Choroid plexus epithelial cell (primary cell): ENCODE results near the gene BTBD9.

Experiments
- DNase-seq: peaks from one replicate; pipeline ENCODE4 v3.0.0-alpha.2; 2010; ENCODE audit warnings: low read depth
- H3K4me3 ChIP-seq: 2 replicates; pipeline ENCODE4 v1.5.1; 2011; ENCODE audit warnings: low read depth, mild to moderate bottlenecking, control low read depth, low read length, moderate library complexity
- TF ChIP-seq, protein P1 (sequence below): conservative IDR thresholded peaks from 2 replicates; pipeline ENCODE4 v1.5.1; 2011; ENCODE audit warnings: low read depth, mild to moderate bottlenecking, control low read depth, inconsistent platforms, low read length, moderate library complexity

Gene BTBD9

GRCh38 chr6:38323216-38323615, 316.5 kb downstream of the BTBD9 start:
- no peak overlapping the region for H3K4me3 ChIP-seq
- DNase-seq, result no peak
- TF ChIP-seq, protein P1, sequence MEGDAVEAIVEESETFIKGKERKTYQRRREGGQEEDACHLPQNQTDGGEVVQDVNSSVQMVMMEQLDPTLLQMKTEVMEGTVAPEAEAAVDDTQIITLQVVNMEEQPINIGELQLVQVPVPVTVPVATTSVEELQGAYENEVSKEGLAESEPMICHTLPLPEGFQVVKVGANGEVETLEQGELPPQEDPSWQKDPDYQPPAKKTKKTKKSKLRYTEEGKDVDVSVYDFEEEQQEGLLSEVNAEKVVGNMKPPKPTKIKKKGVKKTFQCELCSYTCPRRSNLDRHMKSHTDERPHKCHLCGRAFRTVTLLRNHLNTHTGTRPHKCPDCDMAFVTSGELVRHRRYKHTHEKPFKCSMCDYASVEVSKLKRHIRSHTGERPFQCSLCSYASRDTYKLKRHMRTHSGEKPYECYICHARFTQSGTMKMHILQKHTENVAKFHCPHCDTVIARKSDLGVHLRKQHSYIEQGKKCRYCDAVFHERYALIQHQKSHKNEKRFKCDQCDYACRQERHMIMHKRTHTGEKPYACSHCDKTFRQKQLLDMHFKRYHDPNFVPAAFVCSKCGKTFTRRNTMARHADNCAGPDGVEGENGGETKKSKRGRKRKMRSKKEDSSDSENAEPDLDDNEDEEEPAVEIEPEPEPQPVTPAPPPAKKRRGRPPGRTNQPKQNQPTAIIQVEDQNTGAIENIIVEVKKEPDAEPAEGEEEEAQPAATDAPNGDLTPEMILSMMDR, result no peak

DNA sequence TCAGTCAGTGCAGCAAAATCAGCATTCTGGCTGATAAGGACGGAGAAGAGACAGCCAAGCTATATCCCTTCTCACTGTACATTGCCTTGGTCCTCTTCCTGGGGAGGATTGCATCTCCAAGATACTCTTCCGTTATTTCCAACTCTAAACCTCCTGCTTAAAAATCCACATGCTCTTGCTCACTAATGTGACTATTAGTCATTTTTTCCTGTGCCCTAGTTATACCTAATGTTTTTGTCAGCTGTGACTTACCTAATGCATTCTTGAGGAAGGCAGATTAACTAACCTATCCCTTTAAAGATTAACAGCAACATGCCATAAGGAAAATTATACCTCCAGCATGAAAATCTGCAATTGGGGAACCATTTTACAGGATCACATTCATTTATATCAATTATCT, 317.6 kb downstream of the BTBD9 start:
- H3K4me3 ChIP-seq, result no peak overlapping the region
- DNase-seq, result no peak
- TF ChIP-seq, protein P1, result no peak

DNA sequence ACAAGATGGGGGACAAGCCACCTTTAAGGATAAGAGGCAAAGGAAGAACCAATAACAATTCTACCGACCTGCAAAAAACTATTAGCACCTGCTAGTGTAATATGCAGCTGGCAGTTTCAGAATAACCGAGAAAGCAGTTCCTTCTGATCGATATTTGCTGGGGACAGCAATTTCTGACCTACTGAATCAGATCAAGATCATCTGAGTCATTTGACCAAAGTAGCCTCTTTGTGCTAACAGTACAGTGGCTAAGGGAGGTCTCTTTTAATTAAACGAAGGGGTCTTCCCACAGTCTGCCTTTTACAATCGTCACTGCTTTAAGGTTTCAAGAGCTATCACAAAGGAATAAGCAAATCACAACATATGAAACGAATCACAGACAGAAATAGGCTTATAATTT, 318.9 kb downstream of the BTBD9 start:
- TF ChIP-seq, protein P1, result no peak
- no peak overlapping the region for H3K4me3 ChIP-seq
- no peak for DNase-seq

DNA sequence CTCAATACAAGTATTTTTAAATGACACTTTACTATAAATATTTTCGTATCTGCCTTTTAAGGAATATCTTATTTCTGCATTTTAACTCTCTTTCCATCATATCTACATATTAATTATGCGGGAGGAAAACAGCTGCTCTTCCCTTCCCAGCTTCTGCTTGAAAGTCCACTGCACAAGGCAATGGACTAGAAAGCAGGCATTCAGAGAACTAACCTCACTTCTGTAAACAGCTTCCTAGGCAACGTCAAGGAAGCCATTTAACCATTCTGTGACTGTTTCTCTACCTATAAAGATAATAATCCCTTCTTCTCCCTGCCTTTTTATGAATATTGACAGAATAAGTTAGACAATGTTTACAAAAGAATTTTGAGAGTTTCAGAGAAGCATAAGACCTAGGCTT, 319.4 kb downstream of the BTBD9 start:
- no peak overlapping the region for H3K4me3 ChIP-seq
- no peak for DNase-seq
- TF ChIP-seq, protein P1, result no peak

DNA sequence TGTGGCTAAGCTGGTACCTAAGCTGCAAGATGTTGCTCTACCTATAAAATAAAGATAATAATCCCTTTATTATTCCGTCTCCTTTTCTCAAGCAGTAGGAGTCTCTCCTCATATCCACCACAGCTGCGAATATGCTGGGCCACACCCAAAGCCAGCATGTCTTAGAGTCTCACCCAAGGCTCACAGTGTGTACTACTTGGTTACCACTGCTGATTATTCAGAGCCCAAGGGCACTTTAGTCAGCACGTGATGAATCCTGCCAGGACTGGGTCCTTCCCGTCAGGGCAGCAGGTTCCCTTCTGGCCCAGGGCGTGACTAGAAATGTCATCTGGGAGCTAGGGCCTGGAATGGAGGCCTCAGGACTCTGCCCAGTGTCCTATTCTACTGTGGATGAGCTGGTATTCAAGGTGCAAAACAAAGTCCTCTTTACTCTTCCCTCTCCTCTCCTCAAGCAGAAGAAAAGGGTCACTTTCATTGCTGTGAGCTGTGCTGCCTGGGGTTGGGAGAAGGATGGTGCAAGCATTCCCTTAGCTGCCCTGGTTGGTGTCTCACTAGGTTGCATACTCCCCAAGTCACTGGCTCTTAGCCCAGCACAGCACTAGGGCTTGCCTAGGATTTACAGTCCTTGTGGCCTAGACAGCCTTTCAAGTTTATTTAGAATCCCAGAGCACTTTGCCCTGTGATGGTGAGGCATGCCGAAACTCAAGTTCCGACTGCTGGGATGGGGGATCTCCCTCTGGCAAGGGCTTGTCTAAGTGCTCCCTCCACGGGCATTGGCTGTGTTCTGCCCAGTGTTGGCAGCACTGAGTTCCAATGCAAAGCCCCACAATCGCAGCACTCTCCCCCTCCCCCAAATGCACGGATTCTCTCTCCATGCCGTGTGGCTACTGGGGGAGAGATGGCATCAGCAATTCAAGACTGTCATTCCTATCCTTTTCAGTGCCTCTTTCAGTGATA, 320.2 kb downstream of the BTBD9 start:
- peak; percentile 16 for DNase-seq
- H3K4me3 ChIP-seq, result no peak overlapping the region
- TF ChIP-seq, protein P1, result no peak

DNA sequence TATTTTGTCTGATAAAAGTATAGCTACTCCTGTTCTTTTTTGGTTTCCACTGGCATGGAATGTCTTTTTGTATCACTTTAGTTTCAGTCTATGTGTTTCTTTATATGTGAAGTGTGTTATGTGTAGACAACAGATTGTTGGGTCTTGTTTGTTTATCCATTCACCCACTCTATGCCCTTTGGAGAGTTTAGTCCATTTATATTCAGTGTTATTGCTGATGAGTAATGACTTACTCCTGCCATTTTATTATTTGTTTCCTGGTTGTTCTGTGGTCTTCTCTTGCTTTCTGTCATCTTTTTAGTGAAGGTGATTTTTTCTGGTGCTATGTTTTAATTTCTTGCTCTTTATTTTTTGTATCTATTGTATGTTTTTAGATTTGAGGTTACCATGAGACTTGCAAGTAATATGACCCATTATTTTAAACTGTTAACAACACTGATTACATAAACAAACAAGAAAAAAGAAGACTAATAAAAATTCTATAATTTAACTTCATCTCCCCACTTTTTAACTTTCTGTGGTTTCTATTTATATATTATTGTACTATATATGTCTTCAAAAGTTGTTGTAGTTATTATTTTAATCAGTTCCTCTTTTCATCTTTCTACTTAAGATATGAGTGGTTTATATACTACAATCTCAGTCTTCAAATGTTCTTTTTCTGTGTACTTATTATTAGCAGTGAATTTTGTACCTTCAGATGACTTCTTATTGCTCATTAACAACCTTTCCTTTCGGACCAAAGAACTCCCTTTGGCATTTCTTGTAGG, 323.4 kb downstream of the BTBD9 start:
- no peak for DNase-seq
- TF ChIP-seq, protein P1, result no peak
- no peak overlapping the region for H3K4me3 ChIP-seq
